GM18508 (cell line): Measurements from ENCODE around the gene CTSO.

Experiments used
- ATAC-seq: cut with Tn5 transposase; IDR thresholded peaks from one replicate; pipeline ENCODE4 v1.9.1; 2021; ENCODE audit warnings: moderate number of reproducible peaks; ENCODE audit not compliant: insufficient read depth, unreplicated experiment

Gene CTSO

DNA sequence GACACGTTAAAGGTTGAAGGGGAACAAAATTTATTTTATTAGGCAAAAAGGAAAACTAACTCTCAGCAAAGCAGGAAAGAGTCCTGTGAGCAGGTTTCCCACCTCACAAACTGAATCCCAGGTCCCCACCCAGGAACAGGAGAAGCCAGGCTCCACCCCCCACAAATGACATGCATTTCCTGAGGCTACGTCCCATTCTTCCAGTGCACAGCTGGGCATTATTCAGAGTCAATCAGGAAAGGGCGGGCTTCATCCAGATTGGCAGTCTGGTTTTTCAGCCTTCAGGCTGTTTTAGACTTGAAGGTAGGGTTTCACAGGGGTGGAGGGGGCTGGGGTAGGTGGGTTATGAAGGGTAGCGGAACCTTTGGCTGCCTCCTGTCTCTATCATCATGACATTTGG, 75.7 kb downstream of the CTSO start:
- ATAC-seq, result no peak

DNA sequence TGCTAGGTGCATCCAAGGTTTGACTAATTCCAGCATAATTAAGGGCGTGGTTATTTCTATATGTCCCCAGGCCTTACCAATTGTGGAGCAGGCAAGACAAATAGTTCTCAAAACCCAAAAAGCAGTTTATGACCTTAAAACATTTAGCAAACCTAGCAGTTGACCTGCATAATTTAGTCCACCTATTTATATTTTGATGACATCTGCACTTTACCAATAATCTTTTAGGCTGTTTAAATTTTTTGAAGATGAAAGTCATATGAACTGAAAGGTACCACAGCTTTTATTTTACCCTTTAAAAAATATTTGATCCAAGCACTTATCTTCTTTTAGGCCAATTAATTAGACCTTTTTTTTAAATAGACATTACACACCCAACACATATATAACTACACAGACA, 77.8 kb downstream of the CTSO start:
- no peak for ATAC-seq
